Right atrium auricular region (tissue), 2 donors: ENCODE measurements around the gene RTN4RL2. TPM values are rescaled to one million over a fixed set of nuclear protein-coding genes. Genes with fewer than 3 reads are reported as not detected.
A peak's percentile ranks its signal among the peaks of the same experiment; 100 is the strongest.

Experiments used
- DNase-seq: peaks from one replicate; pipeline ENCODE4 v3.0.0-alpha.2; 2019; ENCODE audit warnings: low spot score
- H3K27ac ChIP-seq, 2 donors: fragments of 200-600 bp; sonication (generic); 1 replicate in 1 of 2; 2 replicates in 1 of 2; pipeline ENCODE4 v1.5.1; 2016 to 2019
- H3K27me3 ChIP-seq, 2 donors: fragments of 200-600 bp; sonication (generic); one replicate each; pipeline versions ENCODE4 v1.5.1 to v1.6.0; 2017 to 2019
- H3K36me3 ChIP-seq: fragments of 200-600 bp; sonication (generic); one replicate; pipeline ENCODE4 v1.5.1; 2016
- H3K4me1 ChIP-seq, 2 donors: fragments of 200-600 bp; sonication (generic); one replicate each; pipeline versions ENCODE4 v1.5.1 to v1.6.0; 2017 to 2019
- H3K4me3 ChIP-seq, 2 donors: fragments of 200-600 bp; sonication (generic); 1 replicate in 1 of 2; 2 replicates in 1 of 2; pipeline ENCODE4 v1.5.1; 2017 to 2019; ENCODE audit warnings: mild to moderate bottlenecking in 1 of 2, moderate library complexity in 1 of 2
- H3K9me3 ChIP-seq, 2 donors: fragments of 200-600 bp; sonication (generic); one replicate each; pipeline ENCODE4 v1.5.1; 2019
- total RNA-seq, 2 donors: library from RNA; depleted of rRNA; stranded (reverse); fragments of >200 nt; gene quantifications; one replicate each; pipeline ENCODE4 v1.1.0, GENCODE V29; 2016
- TF ChIP-seq, protein P1 (sequence below), 2 donors: fragments of 200-600 bp; sonication (generic); IDR thresholded peaks; one replicate each; pipeline ENCODE4 v1.5.1; 2019; ENCODE audit warnings: antibody characterized with exemption in 2 of 2

The RTN4RL2 gene
- total RNA-seq, 2 donors from 2014 or later: 0.94 to 1.3 TPM

DNA sequence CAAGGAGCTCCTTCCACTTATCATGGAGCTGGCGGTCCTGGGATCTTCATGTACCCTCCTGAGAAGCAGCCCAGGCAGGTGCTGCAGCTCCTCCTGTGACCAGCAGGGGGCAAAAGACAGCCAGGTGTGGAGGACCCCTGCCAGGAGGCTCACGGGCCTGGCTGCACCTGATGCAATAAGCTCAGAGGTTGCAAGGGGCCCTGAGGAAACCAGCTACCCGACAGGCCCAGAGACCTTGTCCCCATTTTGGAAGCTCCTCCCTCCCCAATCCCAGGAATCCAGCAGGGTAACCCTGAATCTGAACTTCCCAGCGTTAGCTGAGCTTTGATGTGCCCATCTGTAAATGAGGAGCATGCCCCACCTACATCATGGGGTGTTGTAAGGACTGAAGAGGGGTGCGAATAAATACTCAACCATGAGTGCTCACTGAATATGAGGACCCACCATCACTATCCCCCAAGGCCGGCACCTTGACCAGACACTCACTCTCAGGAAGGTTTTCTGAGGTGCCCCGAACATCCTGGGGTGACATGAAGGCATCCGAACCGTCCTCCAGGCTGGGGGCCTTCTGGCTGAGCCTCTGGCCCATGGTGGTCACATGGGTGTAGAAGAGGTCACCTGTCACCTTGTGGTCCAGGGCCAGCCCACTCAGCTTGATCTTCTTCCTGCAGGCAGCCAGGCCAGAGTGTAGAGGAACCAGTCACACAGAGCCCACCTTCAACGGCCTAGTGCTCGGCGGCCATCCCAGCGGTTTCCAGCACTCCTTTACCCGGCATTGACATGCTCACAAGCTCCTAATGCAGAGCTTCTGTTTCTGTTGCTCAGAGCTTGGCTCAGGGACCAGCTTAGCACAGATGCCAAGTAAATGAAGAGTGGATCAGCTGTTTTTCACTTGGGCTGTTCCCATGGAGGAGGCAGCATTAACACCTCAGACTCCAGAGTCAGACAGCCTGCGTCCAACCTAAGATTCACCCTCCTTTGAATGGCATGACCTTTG is 33.5 kb downstream of the RTN4RL2 start:
- TF ChIP-seq, protein P1, sequence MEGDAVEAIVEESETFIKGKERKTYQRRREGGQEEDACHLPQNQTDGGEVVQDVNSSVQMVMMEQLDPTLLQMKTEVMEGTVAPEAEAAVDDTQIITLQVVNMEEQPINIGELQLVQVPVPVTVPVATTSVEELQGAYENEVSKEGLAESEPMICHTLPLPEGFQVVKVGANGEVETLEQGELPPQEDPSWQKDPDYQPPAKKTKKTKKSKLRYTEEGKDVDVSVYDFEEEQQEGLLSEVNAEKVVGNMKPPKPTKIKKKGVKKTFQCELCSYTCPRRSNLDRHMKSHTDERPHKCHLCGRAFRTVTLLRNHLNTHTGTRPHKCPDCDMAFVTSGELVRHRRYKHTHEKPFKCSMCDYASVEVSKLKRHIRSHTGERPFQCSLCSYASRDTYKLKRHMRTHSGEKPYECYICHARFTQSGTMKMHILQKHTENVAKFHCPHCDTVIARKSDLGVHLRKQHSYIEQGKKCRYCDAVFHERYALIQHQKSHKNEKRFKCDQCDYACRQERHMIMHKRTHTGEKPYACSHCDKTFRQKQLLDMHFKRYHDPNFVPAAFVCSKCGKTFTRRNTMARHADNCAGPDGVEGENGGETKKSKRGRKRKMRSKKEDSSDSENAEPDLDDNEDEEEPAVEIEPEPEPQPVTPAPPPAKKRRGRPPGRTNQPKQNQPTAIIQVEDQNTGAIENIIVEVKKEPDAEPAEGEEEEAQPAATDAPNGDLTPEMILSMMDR (IDR thresholded peaks at IDR 0.05): peak; percentile 94 to 97

GRCh38 chr11:57496109-57496820 is 35.9 kb downstream of the RTN4RL2 start:
- Histone ChIP-seq H3K4me1 (peaks cover 0 to 37% of the 10 kb centered on the region in 2 donors), H3K36me3 (peaks cover 11% of the 10 kb centered on the region), H3K27me3 (no peaks in the 10 kb centered on the region), H3K27ac (no peak overlapping the region), H3K4me3 (no peak overlapping the region), H3K9me3 (no peaks in the 10 kb centered on the region)
- TF ChIP-seq, protein P1 (IDR thresholded peaks at IDR 0.05): no peak
- DNase-seq: no peak

More for the DNA sequence above, 33.5 kb downstream of the RTN4RL2 start:
- Histone ChIP-seq H3K27ac (peak overlapping the region in 1 of 2 donors; percentile 44), H3K4me3 (no peak overlapping the region), H3K36me3 (peaks cover 29% of the 10 kb centered on the region), H3K9me3 (no peaks in the 10 kb centered on the region), H3K4me1 (peaks cover 0 to 15% of the 10 kb centered on the region in 2 donors), H3K27me3 (no peaks in the 10 kb centered on the region)
- DNase-seq: no peak

DNA sequence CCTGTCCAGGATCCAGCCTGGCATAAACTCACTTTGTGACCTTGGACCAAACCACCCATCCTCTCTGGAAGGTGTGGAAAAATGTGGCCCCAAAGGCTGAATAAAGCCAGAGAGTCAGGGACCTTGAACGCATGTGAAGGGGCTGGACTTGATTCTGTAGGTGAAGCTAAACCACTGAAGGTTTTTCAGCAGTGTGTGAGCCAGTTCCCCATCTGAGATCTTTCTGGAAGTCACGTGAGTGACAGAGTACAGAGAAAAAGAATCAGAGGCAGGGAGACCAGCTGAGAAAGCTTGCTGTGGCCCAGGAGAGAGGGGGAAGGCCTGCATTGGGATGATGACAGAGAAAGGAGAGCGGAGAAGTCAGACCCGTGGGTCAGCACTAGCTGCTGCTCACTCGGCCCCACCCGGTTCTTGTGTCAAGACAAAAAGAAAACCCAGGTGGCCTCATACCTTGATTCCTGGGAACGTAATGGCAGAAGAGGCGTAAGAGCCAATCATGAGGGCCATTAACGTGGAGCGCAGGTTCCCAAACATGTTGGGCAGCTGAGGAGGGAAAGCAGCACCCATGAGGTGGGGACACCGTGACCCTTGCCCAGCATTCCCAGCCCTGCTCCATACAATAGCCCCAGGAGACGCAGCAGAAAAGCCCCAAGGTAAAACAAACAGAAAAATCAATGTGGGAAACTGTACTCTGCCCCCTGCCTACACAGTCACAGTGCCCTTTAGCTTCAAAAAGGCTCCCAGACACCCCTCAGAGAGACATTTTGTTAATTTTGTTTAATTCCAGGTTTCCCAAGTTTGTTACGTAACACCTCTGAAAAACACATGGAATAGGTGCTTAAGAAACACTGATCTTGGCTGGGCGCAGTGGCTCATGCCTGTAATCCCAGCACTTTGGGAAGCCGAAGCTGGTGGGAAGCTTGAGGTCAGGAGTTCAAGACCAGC is 37.2 kb downstream of the RTN4RL2 start:
- H3K9me3 ChIP-seq: no peaks in the 10 kb centered on the region
- TF ChIP-seq, protein P1 (IDR thresholded peaks at IDR 0.05): no peak
- H3K4me3 ChIP-seq: no peak overlapping the region
- H3K27me3 ChIP-seq: no peaks in the 10 kb centered on the region
- peaks cover 0 to 49% of the 10 kb centered on the region in 2 donors for H3K4me1 ChIP-seq
- no peak for DNase-seq
- no peak overlapping the region for H3K27ac ChIP-seq
- H3K36me3 ChIP-seq: peaks cover 7% of the 10 kb centered on the region

GRCh38 chr11:57498540-57498939 is 38.2 kb downstream of the RTN4RL2 start:
- H3K4me3 ChIP-seq: no peak overlapping the region
- H3K27me3 ChIP-seq: no peaks in the 10 kb centered on the region
- TF ChIP-seq, protein P1 (IDR thresholded peaks at IDR 0.05): no peak
- DNase-seq: no peak
- peaks cover 0 to 49% of the 10 kb centered on the region in 2 donors for H3K4me1 ChIP-seq
- H3K27ac ChIP-seq: peak overlapping the region; percentile 83 to 93
- H3K9me3 ChIP-seq: no peaks in the 10 kb centered on the region
- H3K36me3 ChIP-seq: peaks cover 7% of the 10 kb centered on the region

DNA sequence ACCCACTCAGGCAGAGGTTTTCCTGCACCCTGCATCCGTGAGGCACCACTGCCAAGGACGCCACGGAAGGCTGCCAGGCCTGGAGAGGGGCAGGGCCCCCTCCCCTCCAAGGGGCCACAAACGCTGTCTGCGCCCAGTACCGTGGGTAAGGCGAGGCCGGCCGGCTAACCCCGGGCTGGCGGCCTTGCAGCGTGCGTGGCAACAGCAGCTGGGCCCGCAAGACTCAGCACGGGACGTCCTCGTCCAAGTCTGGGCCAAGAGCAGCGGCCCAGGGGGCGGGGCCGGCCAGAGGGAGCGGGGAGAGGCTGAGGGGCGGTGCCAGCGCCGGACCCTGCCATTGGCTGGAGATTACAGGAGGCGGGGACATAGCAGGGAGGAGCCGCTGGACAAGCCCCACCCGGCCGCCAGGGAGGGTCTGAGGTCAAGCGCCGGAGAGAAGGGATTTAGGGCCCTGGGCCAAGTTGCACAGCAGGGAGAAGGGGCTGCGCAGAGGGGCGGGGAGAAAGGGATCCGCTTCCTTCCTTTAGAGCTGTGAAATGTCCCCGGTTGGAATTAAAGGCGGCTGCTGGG is 39.2 kb downstream of the RTN4RL2 start:
- H3K4me1 ChIP-seq: peaks cover 0 to 39% of the 10 kb centered on the region in 2 donors
- H3K36me3 ChIP-seq: peaks cover 7% of the 10 kb centered on the region
- H3K27ac ChIP-seq: peak overlapping the region; percentile 83 to 93
- DNase-seq: peak; percentile 97
- H3K9me3 ChIP-seq: no peaks in the 10 kb centered on the region
- peak overlapping the region; percentile 13 to 39 for H3K4me3 ChIP-seq
- H3K27me3 ChIP-seq: no peaks in the 10 kb centered on the region
- TF ChIP-seq, protein P1 (IDR thresholded peaks at IDR 0.05): no peak
